ENCODE measurements around the gene PBX3.

- no peak for TF ChIP-seq CTCF (IDR thresholded peaks at IDR 0.05; ENCODE audit: low read depth, low read length, missing input control)
- TF ChIP-seq SP1 (IDR thresholded peaks at IDR 0.05): no peak
- TF ChIP-seq MAX (IDR thresholded peaks at IDR 0.05): no peak
- TF ChIP-seq TAF1 (conservative IDR thresholded peaks at IDR 0.05): no peak
- TF ChIP-seq RXRA (IDR thresholded peaks at IDR 0.05): no peak
- no peak for TF ChIP-seq ZBTB33 (IDR thresholded peaks at IDR 0.05)
- no peak for TF ChIP-seq FOXA1 (IDR thresholded peaks at IDR 0.05)
- no peak for TF ChIP-seq RAD21 (IDR thresholded peaks at IDR 0.05)
- TF ChIP-seq EGR1 (IDR thresholded peaks at IDR 0.05; ENCODE audit: low read depth in 2 of 2): no peak
- no peak for TF ChIP-seq ATF3 (IDR thresholded peaks at IDR 0.05)
- no peak for TF ChIP-seq YY1 (IDR thresholded peaks at IDR 0.05)
- TF ChIP-seq JUND (IDR thresholded peaks at IDR 0.05): no peak
- no peak for TF ChIP-seq REST (IDR thresholded peaks at IDR 0.05)
- TF ChIP-seq GABPA (IDR thresholded peaks at IDR 0.05 in 1 of 2, conservative IDR thresholded peaks at IDR 0.05 in 1 of 2): no peak
Observed at GRCh38 chr9:126002476-126003350, 255.5 kb downstream of the PBX3 start.
